ENCODE results near the gene GATA5.

- no peak for TF ChIP-seq CTCF (IDR thresholded peaks at IDR 0.05; ENCODE audit: insufficient read depth, low read length, poor library complexity, severe bottlenecking)
- TF ChIP-seq EZH2phosphoT487 (conservative IDR thresholded peaks at IDR 0.05; ENCODE audit: low read length) = no peak
Measured at GRCh38 chr20:62511915-62512610, 36.3 kb upstream of the GATA5 start.

Data from SU-DHL-6 (cell line).